ENCODE data around the gene INAFM2. TPM values are rescaled to one million over a fixed set of nuclear protein-coding genes. Genes with fewer than 3 reads are reported as not detected.

INAFM2 gene
- total RNA-seq, 1 experiment from 2014 or later, result 25.4 TPM

DNA sequence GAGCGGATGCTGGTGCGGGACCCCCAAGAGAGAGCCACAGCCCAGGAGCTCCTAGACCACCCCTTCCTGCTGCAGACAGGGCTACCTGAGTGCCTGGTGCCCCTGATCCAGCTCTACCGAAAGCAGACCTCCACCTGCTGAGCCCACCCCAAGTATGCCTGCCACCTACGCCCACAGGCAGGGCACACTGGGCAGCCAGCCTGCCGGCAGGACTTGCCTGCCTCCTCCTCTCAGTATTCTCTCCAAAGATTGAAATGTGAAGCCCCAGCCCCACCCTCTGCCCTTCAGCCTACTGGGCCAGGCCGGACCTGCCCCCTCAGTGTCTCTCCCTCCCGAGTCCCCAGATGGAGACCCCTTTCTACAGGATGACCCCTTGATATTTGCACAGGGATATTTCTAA lies 47.5 kb upstream of the INAFM2 start:
- Histone ChIP-seq H3K14ac (ENCODE audit: insufficient read depth, low read length) (no peak overlapping the region), H3T11ph (ENCODE audit: low read length) (no peak overlapping the region), H3K4me2 (ENCODE audit: insufficient read depth, insufficient read length, low read length) (no peak overlapping the region), H2BK12ac (ENCODE audit: insufficient read length, low read depth, low read length) (no peak overlapping the region), H3K18ac (ENCODE audit: insufficient read length, low read depth, low read length) (no peak overlapping the region), H2AFZ (ENCODE audit: low read length) (no peak overlapping the region), H3K56ac (ENCODE audit: insufficient read length, low read depth, low read length) (no peak overlapping the region), H3K4me1 (ENCODE audit: insufficient read depth, low read length) (no peaks in the 10 kb centered on the region), H2BK5ac (ENCODE audit: insufficient read length, low read length) (no peak overlapping the region), H3K23me2 (ENCODE audit: insufficient read length, low read depth, low read length, poor library complexity, severe bottlenecking) (peaks cover 6% of the 10 kb centered on the region), H3K9me3 (ENCODE audit: control insufficient read depth, low read depth, low read length) (no peaks in the 10 kb centered on the region), H4K20me1 (ENCODE audit: control insufficient read depth, insufficient read depth, insufficient read length) (no peaks in the 10 kb centered on the region), H3K4ac (ENCODE audit: low read depth, low read length) (no peak overlapping the region), H3K9ac (ENCODE audit: extremely low read depth, insufficient read length, low read length) (no peak overlapping the region), H2AK5ac (ENCODE audit: insufficient read length, low read length) (no peak overlapping the region), H4K8ac (replicated peaks; ENCODE audit: insufficient read length, low read depth, low read length) (no peak overlapping the region), H3K27ac (ENCODE audit: insufficient read length, low read depth, low read length) (no peak overlapping the region), H3K79me1 (ENCODE audit: insufficient read depth, low read depth, low read length, poor library complexity, severe bottlenecking) (no peaks in the 10 kb centered on the region), H3K79me2 (ENCODE audit: insufficient read depth, low read length) (no peaks in the 10 kb centered on the region), H2BK120ac (ENCODE audit: low read depth, low read length, poor library complexity, severe bottlenecking) (no peak overlapping the region), H2BK15ac (ENCODE audit: low read depth, low read length) (no peak overlapping the region), H3K27me3 (ENCODE audit: insufficient read depth, low read length) (peaks cover 10% of the 10 kb centered on the region; the same call in 1 of the 2 replicates), H4K5ac (ENCODE audit: insufficient read length, low read depth, low read length) (no peak overlapping the region), H4K91ac (ENCODE audit: insufficient read length, low read depth, low read length) (no peak overlapping the region), H3K23ac (ENCODE audit: insufficient read length, low read depth, low read length) (no peak overlapping the region), H2BK20ac (ENCODE audit: low read depth, low read length, poor library complexity, severe bottlenecking) (no peak overlapping the region)
- no peak for TF ChIP-seq CTCF (conservative IDR thresholded peaks at IDR 0.05)
- no peaks in the 10 kb centered on the region; a peak in 1 of 5 replicates for H3K9me3 Mint-ChIP-seq
- no peak overlapping the region; a peak in 1 of 7 replicates for H3K27ac Mint-ChIP-seq
- H3K4me1 Mint-ChIP-seq, result peaks cover 10 to 54% of the 10 kb centered on the region in 2 experiments
- no CpG with 5 or more reads among the region's 7 CpGs for WGBS (ENCODE audit: extremely low coverage, insufficient read length, low lambda C conversion rate)
- H3K27me3 Mint-ChIP-seq (ENCODE audit: low read depth), result peaks cover 33% of the 10 kb centered on the region
- peaks cover 0 to 11% (median 2%) of the 10 kb centered on the region in 3 experiments; a peak in 2 of 7 replicates for H3K36me3 Mint-ChIP-seq (ENCODE audit: insufficient read depth in 1 of 3, low read depth in 3 of 3)
- no peak for DNase-seq
- no peak overlapping the region for H3K4me3 Mint-ChIP-seq
